HS-27A (cell line): ENCODE results near the gene TMOD4.
"Not testable (repeated sequence)": the region's sequence is repeated elsewhere in the genome, so short reads cannot be mapped to it uniquely, and the experiment has no call there.

Experiments
- DNase-seq: peaks from one replicate; pipeline ENCODE4 v3.0.0-alpha.2; 2012; ENCODE audit warnings: low read depth, missing footprints

The TMOD4 gene

DNA sequence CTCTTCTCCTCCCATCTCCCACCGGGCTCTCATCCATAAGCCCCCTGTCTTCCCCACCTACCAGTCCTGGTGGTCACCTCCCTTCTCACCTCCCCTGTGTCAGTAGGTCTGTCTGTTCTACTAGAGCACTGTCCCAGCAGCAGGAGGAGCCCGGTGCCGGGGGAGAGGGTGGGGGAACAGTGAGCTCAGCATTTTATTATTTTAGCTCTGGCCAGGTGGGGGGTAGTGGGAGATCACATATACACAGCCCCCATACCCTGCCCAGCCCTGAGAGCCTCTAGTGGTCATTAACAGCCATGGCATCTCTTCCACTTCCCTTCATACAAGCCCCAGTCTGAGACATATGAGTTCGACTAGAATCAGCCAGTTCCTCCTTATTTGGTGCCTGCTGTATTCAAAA, at the start of gene TMOD4:
Gene TMOD4 (minus strand): TSS at position 119 of the 400 bp plus-strand sequence. CDS start 1,106 bp downstream, outside the sequence.
- no peak for DNase-seq

DNA sequence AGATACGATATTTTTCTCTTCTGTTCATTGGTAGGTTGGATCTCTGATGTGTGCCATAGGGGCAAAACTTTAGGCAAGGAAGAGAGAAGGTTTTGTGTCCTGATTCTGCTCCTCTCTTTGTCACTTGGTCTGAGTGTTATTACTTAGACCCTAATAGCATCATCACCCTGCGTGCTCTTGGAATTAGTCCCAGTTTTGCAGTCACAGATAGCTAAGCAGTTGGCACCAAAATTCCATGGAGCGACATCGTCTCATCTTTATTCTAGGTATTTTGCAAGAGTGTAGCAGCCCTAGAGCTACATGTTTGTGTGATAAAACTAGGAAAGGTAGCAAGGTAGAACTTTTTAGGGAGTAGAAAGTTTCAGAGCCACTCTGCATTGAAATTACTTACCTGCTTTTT, 46.3 kb upstream of the TMOD4 start:
- no peak for DNase-seq

DNA sequence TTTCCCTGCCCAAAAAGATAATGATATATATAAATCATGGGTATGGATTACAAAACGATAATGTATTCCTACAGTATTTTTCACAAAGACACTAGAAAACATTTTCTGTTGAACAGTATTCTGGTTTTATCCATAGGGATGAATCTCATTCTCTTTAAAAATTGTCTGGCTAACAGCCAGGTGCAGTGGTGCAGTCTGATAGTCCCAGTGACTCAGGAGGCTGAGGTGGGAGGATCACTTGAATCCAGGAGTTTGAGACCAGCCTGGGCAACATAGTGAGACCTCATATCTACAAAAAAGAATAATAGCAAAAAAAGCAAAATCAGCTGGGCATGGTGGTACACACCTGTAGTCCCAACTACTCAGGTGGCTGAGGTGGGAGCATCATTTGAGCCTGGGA, 45.8 kb upstream of the TMOD4 start:
- no peak for DNase-seq

DNA sequence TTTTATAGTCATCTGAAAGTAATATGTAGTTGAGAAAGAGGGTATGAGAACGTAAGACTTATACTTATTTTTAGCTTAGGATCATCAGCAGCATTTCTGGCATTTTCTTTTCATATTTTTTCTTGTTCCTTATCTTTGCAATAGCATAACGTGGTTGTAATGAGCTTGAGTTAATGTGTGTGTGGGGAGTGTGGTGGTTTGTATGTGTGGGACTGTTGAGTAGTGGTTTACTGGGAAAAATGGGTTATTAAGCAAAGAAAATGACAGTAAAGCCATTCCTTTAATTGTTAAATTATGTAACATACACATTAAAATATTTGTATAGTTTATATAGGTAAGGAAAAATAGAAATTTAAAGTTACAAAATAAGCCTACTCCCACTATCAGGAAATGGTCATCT, 37.8 kb upstream of the TMOD4 start:
- DNase-seq: no peak

DNA sequence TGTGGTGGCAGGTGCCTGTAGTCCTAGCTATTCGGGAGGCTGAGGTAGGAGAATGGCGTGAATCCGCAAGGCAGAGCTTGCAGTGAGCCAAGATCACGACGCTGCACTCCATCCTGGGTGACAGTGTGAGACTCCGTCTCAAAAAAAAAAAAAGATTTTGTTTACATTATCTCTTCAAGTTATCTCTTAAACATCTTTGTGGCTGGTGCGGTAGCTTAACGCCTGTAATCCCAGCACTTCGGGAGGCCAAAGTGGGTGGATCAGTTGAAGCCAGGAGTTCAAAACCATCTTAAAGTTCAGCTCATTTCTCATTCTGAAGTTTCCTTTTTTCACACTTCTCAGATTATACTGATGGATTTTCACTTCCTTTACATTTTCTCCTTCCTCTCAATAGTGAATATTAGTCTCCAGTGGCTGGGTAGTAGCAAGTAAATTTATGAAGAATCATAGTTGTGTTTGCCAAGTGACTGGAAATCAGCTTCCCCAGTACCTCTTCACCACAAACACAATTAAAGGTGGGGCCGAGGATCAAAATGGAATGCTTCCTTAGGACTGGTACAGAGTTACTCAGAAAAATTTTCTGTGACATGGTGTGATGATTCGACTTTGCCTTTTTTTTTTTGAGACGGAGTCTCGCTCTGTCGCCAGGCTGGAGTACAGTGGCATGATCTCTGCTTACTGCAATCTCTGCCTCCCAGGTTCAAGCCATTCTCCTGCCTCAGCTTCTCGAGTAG, 36.4 kb upstream of the TMOD4 start:
- DNase-seq: no peak

DNA sequence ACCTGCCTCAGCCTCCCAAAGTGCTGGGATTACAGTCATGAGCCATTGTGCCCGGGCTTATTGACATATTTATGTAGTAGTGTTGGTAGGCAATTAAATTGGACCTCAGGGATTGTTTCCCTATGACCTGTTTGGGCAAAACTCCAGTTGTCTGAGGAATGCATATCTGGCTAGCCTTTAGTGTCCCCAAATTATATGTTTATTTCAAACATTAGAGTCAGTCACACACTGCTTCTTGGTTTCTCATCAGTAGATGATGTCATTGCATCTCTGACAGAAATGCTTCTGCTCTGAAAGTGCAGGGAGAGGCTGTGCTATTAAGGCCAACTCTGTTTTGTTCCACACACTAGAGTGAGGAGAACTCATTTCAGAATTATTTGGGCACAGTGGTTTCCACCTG, 35.0 kb upstream of the TMOD4 start:
- no peak for DNase-seq

DNA sequence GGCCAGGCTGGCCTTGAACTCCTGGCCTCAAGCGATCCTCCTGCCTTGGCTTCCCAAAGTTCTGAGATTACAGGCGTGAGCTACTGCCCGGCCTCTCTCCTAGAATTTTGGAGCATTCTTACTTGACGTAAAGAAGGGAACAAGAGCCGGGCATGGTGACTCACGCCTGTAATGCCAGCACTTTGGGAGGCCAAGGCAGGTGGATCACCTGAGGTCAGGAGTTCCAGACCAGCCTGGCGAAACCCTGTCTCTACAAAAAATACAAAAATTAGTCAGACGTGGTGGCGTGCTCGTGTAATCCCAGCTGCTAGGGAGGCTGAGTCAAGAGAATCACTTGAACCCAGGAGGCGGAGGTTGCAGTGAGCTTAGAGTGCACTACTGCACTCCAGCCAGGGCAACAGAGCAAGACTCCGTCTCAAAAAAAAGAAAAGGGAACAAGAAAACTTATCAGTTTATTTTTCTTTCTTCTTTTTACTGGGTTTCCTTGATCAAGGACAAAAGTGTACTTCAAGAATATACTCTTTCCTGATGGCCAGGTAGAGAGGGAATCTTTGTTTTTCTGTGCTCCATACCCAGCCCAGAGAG, 29.7 kb upstream of the TMOD4 start:
- not testable (repeated sequence) for DNase-seq

DNA sequence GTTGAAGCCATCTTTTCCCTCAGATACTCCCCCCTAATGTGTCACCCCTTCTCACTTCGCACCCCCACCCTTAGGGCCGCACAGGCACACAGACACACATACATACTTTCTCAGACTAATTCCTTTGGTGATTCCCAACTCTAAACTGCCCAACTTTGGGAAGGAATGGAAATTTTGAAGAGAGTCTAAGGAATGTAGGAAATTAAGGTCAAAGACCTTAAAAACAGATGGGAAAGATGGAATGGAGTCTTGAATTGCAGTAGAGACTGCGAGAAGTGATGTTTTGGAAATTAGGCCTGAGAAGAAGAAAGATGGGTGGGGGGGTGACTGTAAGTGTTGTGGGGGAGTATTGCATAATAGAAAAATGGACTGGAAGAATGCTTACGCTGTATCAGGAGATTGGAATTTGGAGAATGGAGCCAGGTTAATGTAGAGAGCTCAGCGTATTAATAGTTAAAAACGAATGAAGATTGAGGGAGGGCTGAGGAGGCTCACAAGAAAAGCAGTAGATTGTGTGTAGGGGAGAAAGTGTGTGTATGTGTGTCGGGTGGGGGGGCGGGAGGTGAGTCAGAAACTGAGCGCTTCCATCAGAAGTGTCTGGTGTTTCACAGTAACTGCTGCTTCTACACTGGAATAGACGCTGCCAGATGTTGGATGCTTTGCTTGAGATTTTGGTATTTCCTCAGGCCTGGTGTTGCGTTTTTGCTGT, 24.2 kb upstream of the TMOD4 start:
- peak; percentile 85 for DNase-seq

DNA sequence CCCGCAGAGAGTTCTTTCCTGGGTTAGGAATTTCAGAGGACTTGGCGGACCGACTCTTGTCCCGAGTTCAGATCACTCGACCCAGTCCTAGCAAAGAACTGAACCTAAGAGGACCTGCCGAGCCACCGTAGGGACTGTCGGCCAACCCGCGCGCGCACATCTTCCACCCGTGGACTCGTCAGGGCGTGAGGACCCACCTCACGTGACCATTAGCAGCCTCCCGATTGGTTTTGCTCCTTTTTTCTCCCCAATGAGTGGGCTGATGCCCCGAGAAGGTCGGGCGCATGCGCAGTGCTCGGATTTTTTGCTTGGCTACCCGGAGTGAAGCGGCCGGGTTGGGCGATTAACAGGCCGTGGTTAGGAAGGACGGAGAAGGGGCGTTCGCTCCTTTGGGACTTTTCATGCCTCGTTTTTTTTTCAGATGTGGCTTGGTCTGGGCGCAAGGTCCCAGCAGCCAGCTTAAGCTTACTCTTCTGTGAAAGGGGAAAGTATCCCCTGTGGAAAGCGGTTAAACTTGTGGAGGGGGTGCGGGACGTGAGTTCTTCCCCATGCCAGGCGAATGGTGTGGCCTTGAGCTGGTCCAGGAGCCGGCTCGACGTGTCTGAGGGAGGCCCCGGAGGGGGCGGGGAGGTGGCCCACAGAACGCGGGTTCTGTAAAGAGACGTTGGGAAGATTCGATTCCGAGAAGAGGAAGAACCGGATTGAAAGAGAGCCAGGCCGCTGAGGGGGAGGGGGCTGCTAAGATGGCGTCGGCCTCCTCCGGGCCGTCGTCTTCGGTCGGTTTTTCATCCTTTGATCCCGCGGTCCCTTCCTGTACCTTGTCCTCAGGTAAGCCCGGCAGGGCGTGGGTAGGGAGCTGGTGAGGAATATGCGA, 22.7 kb upstream of the TMOD4 start, which contains the start of gene PIP5K1A:
Gene PIP5K1A (plus strand): TSS at position 299 of the 874 bp plus-strand sequence. CDS start 445 bp downstream, at position 744.
- peak; percentile 93 for DNase-seq

DNA sequence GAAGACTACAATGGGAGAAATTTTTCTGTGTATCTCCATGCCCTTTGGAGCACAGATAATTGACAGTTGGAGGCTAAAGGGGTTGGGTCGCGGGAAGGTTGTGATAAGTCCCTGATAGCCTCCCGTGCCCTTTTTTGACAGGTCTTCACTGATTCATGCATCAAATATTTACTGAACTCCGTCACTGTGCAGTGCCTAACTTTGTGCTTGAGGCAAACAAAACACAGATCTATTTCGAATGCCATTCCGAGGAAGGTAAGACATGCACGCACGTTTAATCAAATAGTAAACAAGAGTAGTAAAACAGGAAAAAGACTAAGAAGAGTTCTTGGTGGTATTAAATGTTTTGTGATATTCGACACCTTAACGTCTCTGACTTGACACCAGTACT, 22.1 kb upstream of the TMOD4 start:
- no peak for DNase-seq

DNA sequence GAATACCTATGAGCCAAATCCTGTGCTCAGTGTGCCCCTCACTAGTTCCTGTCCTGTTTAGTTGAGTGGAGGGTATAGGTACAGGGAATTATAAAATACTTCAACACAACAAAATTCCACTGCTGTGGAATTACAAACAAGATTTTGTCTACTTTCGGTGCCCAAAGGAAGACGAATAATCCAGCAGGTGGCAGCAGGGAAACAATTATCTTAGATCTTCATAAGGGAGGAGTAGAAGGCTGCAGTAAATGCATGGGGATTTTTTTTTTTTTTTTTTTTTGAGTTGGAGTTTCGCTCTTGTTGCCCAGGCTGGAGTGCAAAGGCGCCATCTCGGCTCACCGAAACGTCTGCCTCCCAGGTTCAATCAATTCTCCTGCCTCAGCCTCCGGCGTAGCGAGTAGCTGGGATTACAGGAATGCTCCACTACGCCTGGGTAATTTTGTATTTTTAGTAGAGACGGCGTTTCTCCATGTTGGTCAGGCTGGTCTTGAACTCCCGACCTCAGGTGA, 20.6 kb upstream of the TMOD4 start:
- DNase-seq: peak; percentile 83

DNA sequence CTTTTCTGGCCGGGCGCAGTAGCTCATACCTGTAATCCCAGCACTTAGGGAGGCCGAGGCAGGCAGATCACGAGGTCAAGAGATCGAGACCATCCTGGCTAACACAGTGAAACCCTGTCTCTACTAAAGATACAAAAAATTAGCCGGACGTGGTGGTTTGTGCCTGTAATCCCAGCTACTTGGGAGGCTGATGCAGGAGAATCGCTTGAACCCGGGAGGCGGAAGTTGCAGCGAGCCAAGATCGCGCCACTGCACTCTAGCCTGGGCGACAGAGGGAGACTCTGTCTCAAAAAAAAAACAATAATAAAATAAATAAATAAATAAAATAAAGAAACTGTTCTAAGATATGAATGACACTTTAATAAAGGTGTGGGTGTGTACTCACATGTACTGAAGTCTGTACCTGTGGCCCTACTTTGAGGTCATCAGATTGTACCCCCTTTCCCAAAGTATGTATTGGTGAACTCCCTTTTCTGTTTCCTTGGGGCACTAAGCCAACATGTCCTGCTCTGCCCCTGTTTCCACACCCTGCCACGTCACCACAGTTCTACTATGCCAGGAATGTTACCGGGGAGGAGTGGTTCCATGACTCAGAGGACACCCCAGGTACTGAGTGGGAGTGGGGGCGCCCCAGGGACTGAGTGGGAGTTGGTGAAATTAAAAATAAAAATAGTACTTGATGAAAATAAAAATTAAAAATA, 19.3 kb upstream of the TMOD4 start:
- DNase-seq: peak; percentile 90

DNA sequence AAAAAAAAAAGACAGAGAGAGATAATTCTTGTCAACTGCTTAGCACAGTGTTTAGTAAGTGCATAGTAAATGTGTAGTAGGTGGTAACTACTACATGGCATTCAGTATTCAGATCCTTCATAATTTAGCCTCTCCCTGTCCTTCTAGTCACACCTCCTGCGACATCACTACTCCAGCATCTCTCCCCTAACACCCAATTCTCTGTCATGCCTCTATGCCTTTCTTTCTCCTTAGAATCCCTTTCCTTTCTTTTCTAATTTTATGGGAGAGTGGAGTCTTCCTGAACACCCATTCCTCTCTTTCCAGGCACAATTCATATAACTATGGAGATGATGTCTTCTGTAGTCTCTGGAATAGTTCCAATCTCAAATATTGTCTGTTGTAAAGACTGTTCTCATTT, 18.1 kb upstream of the TMOD4 start:
- no peak for DNase-seq

DNA sequence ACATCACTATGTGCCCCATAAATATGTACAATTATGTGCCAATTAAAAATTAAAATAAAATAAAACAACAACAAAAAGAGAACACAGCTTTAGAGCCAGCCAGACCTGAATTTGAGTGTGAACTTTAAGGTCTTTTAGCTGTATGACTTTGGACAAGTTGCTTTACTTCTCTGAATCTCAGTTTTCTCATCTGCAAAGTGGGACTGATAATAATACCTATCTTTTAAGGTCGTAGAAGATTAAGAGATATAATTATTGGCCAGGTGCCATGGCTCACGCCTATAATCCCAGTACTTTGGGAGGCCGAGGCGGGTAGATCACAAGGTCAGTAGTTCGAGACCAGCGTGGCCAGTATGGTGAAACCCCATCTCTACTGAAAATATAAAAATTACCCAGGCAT, 17.5 kb upstream of the TMOD4 start:
- DNase-seq: no peak

DNA sequence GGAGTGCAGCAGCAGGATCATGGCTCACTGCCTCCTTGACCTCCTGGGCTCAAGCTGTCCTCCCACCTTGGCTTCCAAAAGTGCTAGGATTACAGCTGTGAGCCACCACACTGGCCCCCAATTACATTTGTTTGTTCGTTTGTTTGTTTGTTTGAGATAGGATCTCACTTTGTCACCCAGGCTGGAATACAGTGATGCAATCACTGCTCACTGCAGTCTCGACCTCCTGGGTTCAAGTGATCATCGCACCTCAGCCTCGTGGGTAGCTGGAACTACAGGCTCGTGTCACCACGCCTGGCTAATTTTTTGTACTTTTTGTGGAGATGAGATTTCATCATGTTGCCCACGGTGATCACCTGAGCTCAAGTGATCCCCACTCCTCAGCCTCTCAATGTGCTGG, 16.3 kb upstream of the TMOD4 start:
- no peak for DNase-seq

DNA sequence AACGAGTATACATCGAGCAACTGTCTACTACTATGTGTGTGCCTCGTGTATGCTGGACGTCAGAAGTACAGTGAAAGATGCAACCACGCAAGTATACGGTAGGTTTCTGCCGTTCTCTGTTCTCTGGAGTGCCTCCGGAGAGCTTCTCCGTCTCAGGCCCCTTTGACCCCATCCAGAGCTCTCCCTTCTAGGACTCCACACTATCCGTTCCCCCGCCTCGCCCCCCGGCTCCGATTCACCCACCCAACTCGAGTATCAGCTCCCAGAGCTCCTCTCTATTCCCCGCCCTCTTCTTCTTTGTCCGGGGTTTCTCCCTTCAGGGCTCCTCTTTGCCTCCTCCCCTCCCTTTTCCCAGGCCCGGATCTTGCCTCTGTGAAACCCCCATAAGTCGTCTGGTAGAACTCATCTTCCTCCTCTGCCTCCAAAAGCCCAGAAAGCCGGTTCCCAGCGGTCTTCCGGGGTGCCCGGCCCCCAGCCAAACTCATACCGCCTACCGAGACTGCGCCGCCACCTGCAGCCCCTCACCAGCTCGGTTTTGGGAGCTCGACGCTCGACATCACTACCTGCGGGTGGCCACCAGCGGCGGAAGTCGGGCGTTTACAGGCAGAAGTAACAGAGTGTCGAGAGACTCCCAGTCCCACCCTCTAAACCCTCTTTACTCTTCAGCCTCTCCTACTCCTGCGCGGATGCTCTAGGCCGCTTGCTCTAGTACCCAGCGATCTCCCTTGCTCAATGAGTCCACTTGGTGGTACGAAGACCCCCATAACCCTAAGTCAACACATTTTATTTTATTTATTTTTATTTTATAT, 14.1 kb upstream of the TMOD4 start, which contains the start of gene VPS72:
Gene VPS72 (minus strand): TSS at position 561 of the 809 bp plus-strand sequence. CDS start 76 bp downstream, at position 485.
- DNase-seq: peak; percentile 34

DNA sequence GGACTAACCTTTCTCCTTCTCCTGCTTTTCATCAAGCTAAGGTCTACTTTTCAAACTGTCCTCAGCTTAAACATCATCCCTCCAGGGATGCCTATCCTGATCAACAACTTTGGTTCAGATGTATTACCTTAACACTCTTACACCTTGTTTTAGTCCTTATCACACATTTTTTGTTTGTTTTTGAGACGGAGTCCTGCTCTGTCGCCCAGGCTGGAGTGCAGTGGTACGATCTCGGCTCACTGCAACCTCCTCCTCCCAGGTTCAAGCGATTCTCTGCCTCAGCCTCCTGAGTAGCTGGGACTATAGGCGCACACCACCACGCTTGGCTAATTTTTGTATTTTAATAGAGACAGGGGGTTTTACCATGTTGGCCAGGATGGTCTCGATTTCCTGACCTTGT, 12.9 kb upstream of the TMOD4 start:
- not testable (repeated sequence) for DNase-seq

DNA sequence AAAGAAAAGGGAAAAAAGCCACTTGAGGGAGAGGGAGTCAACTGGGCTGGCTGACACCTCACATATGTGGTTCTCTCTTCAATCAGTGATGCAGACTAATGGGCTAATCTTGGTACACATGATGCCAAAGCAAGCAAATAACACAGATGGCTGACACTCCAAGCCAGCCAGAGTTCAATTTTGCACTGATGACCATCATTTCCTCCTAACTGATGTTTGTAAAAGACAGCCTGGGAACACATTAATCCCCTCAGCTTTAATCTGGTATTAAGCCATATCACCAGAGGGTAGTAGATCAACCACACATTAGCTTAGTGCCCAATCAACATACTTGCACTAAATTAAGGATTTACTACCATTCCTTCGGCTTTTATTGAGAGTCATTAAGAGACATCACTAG, 11.4 kb upstream of the TMOD4 start:
- DNase-seq: no peak

DNA sequence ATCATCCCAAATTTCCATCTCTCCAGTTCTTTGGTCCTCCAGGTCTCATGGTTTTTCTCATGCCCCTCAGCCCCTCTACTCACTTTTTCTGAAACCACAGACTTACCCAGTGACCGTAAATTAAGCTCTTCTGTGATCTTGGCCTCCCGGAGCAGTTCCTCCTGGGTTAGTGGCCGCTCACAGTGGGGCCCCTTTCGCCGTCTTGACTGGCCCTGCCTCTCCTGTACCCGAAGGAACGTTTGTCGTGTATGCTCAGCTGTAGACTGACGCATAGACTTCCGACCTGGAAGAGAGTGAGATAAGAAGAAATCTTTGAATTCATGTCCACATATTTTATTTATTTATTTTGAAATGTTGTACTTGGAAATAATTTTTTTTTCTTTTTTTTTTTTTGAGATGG, 8.4 kb upstream of the TMOD4 start:
- DNase-seq: no peak

DNA sequence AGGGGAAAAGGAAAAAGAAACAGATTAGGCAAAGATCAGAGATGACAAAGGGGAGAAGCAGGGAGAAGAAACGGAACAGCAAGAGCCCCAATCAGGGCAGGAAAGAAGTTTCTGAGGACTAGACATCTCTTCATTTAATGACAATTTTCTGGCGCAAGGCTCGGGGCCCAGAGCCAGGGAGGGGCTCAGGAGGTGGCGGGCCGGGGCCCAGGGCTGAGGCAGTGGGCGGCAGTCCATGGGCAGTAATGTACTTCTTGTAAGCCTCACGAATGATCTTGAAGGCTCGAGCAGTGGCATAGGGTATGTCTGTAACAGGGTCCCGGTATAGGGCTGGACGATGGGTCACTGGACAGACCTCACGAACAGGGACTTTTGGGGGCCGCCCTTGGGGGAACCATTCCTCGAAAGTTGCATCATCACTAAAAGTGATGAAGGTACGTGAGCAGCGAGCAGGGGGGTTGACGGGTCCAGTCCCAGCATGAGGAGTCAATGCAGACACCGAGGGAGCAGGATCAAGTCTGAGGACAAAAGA, 799 bp upstream of the TMOD4 start:
- no peak for DNase-seq
